ENCODE results near the gene SYT2.

- TF ChIP-seq E2F4 (CRISPR knock-in tag; IDR thresholded peaks at IDR 0.05; ENCODE audit: borderline replicate concordance, low read depth) (no peak), NFYB (CRISPR knock-in tag; conservative IDR thresholded peaks at IDR 0.05; ENCODE audit: low read depth) (no peak), CTCF (IDR thresholded peaks at IDR 0.05) (no peak), ATF2 (CRISPR knock-in tag; IDR thresholded peaks at IDR 0.05; ENCODE audit: borderline replicate concordance, low read depth) (no peak)
Measured at GRCh38 chr1:202591515-202591914, 118.7 kb downstream of the SYT2 start.

Data from WTC11 (cell line).